Upper lobe of right lung (tissue), 1 donor: ENCODE measurements around the gene FAM53A. TPM values are rescaled to one million over a fixed set of nuclear protein-coding genes. Genes with fewer than 3 reads are reported as not detected.
A peak's percentile ranks its signal among the peaks of the same experiment; 100 is the strongest.

Experiments used
- ATAC-seq: fragments of 200-7000 bp; cut with Tn5 transposase; one replicate; pipeline ENCODE4 v1.9.1; 2020; ENCODE audit warnings: mild to moderate bottlenecking, moderate library complexity
- DNase-seq: peaks from one replicate; pipeline ENCODE4 v3.0.0-alpha.2; 2020
- H3K27ac ChIP-seq: fragments of 200-600 bp; one replicate; pipeline ENCODE4 v1.8.0; 2022
- H3K27me3 ChIP-seq: fragments of 200-600 bp; one replicate; pipeline ENCODE4 v1.8.0; 2022; ENCODE audit warnings: mild to moderate bottlenecking
- H3K36me3 ChIP-seq: fragments of 200-600 bp; one replicate; pipeline ENCODE4 v1.8.0; 2022
- H3K4me1 ChIP-seq: fragments of 200-600 bp; one replicate; pipeline ENCODE4 v1.8.0; 2022
- H3K4me3 ChIP-seq: fragments of 200-600 bp; one replicate; pipeline ENCODE4 v1.8.0; 2022; ENCODE audit warnings: mild to moderate bottlenecking
- H3K9me3 ChIP-seq: fragments of 200-600 bp; one replicate; pipeline ENCODE4 v1.8.0; 2022
- CTCF ChIP-seq: fragments of 200-600 bp; IDR thresholded peaks from one replicate; pipeline ENCODE4 v1.8.0; 2022; ENCODE audit warnings: antibody characterized with exemption
- intact Hi-C: fragments of 100-400 bp; cut with DNase I; formaldehyde crosslinking; loops from one replicate; pipeline ENCODE4 v1.11.0; 2022
- total RNA-seq: library from RNA; stranded (reverse); fragmentation: NEBNext Ultra II Directional; extraction: Animal tissue kit (Norgen Biotek cat#: 25700); gene quantifications from one replicate; pipeline ENCODE4 v1.2.1, GENCODE V29; 2021
- donor health status: DM: no; HTN: yes; CAD: no; lungs with severe emphysema.

FAM53A gene
- total RNA-seq, 1 donor from 2014 or later: 2.8 TPM

DNA sequence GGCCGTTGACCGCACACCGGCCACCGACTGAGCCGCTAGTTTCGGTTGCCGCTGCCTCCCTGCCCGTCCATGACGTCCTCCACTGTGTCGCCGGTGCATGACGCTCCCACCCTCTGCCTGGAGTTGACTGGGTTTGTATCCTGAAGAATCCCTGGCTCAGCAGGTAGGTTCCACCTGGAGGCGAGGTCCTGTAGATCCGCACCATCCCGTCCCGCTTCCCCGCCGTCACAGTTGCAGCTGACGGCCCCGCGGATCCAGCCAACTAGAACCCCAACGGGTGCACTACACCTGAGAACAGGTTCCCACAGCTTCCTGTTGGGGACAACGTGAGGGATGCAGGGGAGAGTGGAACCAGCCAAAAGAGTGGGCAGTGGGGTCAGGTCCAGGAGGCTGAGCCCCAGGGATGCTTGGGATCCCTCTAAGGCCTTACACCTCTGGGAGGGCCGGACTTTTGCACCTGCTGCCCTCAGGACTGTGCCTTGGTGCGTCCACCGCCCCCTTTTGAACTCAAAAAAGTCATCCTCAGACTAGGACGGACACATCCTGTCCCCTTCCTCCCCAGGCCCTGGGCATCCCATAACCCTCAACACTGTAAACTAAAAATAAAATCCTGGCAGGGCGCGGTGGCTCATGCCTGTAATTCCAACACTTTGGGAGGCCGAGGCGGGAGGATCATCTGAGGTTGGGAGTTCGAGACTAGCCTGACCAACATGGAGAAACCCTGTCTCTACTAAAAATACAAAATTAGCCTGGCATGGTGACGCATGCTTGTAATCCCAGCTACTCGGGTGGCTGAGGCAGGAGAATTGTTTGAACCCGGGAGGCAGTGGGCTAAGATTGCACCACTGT, 29.1 kb upstream of the FAM53A start:
- H3K27ac ChIP-seq: peak overlapping the region; percentile 99
- ATAC-seq (peak; percentile 0), DNase-seq (peak; percentile 35)
- TF ChIP-seq CTCF: no peak
- intact Hi-C loops: no loop called here
- peaks cover 20% of the 10 kb centered on the region for H3K36me3 ChIP-seq
- peak overlapping the region; percentile 83 for H3K4me3 ChIP-seq
- no peaks in the 10 kb centered on the region for H3K9me3 ChIP-seq
- peaks cover 42% of the 10 kb centered on the region for H3K4me1 ChIP-seq
- no peaks in the 10 kb centered on the region for H3K27me3 ChIP-seq

DNA sequence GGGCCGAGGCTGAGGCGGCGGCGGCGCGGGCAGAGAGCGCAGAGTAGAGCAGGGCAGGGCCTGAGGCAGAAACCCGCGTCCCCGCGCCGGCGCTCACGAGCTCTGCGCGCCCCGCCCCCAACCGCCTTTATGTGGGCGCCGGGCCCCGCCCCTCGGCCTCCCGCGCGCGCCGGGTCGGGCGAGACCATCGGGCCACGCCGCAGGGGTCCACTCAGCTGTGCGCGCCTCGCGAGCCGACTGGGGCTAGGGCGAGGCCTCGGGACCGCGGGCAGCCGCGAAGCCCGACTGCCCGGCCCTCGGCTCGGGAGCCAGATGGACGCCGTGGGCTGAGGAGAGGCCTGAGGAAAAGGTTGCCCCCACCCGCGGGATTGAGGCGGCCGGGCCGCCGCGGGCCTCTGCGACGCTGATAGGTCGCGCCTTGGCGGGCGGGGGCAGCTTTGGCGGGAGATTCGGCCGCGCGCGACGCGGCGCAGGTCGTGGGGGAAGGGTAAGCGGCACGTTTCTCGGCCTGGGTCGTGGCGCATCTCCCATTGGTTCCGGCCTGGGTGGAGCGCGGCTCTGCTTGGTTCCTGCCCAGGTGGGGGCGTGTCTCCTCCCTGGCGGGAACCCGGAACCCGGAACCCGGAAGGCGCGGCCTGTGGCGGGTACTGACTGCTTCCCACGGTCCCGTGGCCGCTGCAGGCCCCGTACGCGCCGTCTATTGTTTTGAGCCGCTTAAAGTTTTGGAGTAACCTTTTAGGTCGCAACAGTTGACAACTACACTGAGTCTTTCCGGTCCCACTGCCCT, 28.3 kb upstream of the FAM53A start, which contains the start of gene SLBP:
Gene SLBP (minus strand): TSS at position 104 of the 787 bp plus-strand sequence. CDS start 131 bp downstream, outside the sequence.
- intact Hi-C loops: no loop called here
- Histone ChIP-seq H3K27ac (peak within 1 kb of the TSS; percentile 99), H3K27me3 (no peaks in the 10 kb centered on the region), H3K4me1 (peaks cover 42% of the 10 kb centered on the region), H3K36me3 (peaks cover 12% of the 10 kb centered on the region), H3K4me3 (peak within 1 kb of the TSS; percentile 83), H3K9me3 (no peaks in the 10 kb centered on the region)
- ATAC-seq (peak; percentile 95), DNase-seq (peak; percentile 99)
- no peak for TF ChIP-seq CTCF

GRCh38 chr4:1711571-1712215, 27.6 kb upstream of the FAM53A start:
- Histone ChIP-seq H3K4me1 (peaks cover 42% of the 10 kb centered on the region), H3K36me3 (peaks cover 5% of the 10 kb centered on the region), H3K27ac (peak overlapping the region; percentile 99), H3K27me3 (no peaks in the 10 kb centered on the region), H3K9me3 (no peaks in the 10 kb centered on the region), H3K4me3 (peak overlapping the region; percentile 83)
- intact Hi-C loops: no loop called here
- TF ChIP-seq CTCF: no peak
- DNase-seq (peak; percentile 76), ATAC-seq (peak; percentile 42)

- no peak for ATAC-seq
- H3K4me3 ChIP-seq: peak overlapping the region; percentile 83
- H3K9me3 ChIP-seq: no peaks in the 10 kb centered on the region
- peak; percentile 61 for DNase-seq
- H3K27ac ChIP-seq: peak overlapping the region; percentile 99
- H3K36me3 ChIP-seq: peaks cover 9% of the 10 kb centered on the region
- peaks cover 42% of the 10 kb centered on the region for H3K4me1 ChIP-seq
- no peak for TF ChIP-seq CTCF
- H3K27me3 ChIP-seq: no peaks in the 10 kb centered on the region
- intact Hi-C loops: no loop called here
Measured at GRCh38 chr4:1711055-1711570, 27.0 kb upstream of the FAM53A start.

GRCh38 chr4:1708581-1708980, 24.5 kb upstream of the FAM53A start:
- Histone ChIP-seq H3K4me3 (no peak overlapping the region), H3K9me3 (no peaks in the 10 kb centered on the region), H3K27me3 (no peaks in the 10 kb centered on the region), H3K36me3 (peaks cover 29% of the 10 kb centered on the region), H3K27ac (peak overlapping the region; percentile 1), H3K4me1 (peaks cover 25% of the 10 kb centered on the region)
- DNase-seq: no peak
- intact Hi-C loops: no loop called here
- no peak for ATAC-seq
- TF ChIP-seq CTCF: no peak
